ENCODE results near the gene NXPE4.

The NXPE4 gene

DNA sequence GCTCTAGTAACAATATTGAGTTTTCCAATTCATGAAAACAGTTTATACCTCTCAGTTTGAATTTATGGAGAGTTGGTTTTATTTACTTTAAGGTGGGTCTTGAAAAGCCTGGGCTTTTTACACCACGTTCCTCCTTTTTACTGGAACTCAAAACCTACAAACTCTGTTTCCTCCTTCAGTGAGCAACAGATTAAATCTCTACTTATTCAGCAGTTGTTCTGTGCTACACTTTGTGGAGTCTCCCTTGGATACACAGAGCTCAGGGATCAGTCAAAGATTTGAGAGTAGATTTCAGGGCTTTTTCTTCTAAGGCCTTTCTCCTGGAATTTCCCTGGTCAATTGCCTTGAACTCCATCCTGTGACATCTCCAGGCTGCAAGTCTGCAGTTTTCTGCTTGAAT is 39.5 kb downstream of the NXPE4 start:
- H3K27ac ChIP-seq (ENCODE audit: low read depth, low read length), result no peak overlapping the region
- no peaks in the 10 kb centered on the region for H3K9me3 ChIP-seq (ENCODE audit: control insufficient read depth, insufficient read depth, low read length)
- H3K4me1 ChIP-seq (ENCODE audit: control insufficient read depth, low read length), result no peaks in the 10 kb centered on the region
- H3K79me2 ChIP-seq (ENCODE audit: control insufficient read depth, low read length), result no peaks in the 10 kb centered on the region
- H3K9me2 ChIP-seq (replicated peaks; ENCODE audit: control insufficient read depth, low read length), result no peaks in the 10 kb centered on the region
- no peaks in the 10 kb centered on the region for H3K36me3 ChIP-seq (ENCODE audit: control insufficient read depth, low read length)
- no peaks in the 10 kb centered on the region for H4K20me1 ChIP-seq (ENCODE audit: control insufficient read depth, insufficient read depth, low read depth, low read length)
- no peaks in the 10 kb centered on the region for H3K27me3 ChIP-seq (ENCODE audit: control insufficient read depth, low read length)
- H3K4me2 ChIP-seq (ENCODE audit: low read length), result no peak overlapping the region
- no peaks in the 10 kb centered on the region for H3F3A ChIP-seq (ENCODE audit: control insufficient read depth, insufficient read depth)
- H3K4me3 ChIP-seq (ENCODE audit: low read length), result no peak overlapping the region
- TF ChIP-seq, protein P1, sequence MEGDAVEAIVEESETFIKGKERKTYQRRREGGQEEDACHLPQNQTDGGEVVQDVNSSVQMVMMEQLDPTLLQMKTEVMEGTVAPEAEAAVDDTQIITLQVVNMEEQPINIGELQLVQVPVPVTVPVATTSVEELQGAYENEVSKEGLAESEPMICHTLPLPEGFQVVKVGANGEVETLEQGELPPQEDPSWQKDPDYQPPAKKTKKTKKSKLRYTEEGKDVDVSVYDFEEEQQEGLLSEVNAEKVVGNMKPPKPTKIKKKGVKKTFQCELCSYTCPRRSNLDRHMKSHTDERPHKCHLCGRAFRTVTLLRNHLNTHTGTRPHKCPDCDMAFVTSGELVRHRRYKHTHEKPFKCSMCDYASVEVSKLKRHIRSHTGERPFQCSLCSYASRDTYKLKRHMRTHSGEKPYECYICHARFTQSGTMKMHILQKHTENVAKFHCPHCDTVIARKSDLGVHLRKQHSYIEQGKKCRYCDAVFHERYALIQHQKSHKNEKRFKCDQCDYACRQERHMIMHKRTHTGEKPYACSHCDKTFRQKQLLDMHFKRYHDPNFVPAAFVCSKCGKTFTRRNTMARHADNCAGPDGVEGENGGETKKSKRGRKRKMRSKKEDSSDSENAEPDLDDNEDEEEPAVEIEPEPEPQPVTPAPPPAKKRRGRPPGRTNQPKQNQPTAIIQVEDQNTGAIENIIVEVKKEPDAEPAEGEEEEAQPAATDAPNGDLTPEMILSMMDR (IDR thresholded peaks at IDR 0.05; ENCODE audit: low read depth, low read length, poor library complexity, severe bottlenecking), result no peak
- no peak for TF ChIP-seq EZH2phosphoT487 (IDR thresholded peaks at IDR 0.05; ENCODE audit: borderline replicate concordance, low read length)

DNA sequence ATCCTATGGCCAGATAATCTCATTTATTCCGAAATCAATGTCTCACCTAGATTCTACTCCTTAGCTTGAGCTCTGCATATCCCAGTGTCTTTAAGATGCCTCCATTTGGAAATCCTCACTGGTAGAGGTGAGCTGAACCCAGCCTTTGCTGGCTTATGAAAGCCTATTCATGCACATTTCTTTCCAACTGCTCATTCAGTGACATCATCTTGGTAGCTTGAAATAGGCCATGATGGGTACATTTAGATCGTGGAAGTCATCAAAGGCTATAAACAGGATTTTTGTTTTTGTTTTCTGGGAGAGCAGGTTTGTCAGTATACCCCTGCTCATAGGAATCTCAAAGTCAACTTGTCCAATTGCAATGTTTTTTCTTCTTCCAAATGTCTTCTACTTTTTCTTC is 41.9 kb downstream of the NXPE4 start:
- no peak overlapping the region for H3K4me3 ChIP-seq (ENCODE audit: low read length)

DNA sequence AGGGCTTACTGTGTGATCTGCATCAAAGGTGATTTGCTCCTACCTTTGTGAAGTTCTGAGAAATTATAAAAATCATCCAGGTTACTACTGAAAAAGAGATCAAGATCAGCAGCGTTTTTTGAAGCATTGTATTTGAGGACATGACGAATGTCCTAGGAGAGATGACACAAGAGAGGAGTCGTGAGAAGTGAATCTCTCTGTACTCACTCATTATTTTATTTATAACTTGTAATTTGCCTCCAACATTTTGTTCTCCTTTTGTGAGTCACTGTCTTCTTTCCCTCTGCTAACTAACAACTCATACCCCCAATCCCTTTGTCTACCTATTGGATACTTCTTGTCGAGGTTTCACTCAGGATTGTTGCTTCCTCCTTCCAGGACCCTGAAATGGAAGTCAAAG is 44.5 kb downstream of the NXPE4 start:
- TF ChIP-seq EZH2phosphoT487 (IDR thresholded peaks at IDR 0.05; ENCODE audit: borderline replicate concordance, low read length), result no peak
- TF ChIP-seq, protein P1 (IDR thresholded peaks at IDR 0.05; ENCODE audit: low read depth, low read length, poor library complexity, severe bottlenecking), result no peak
- no peak overlapping the region for H3K4me2 ChIP-seq (ENCODE audit: low read length)
- no peaks in the 10 kb centered on the region for H4K20me1 ChIP-seq (ENCODE audit: control insufficient read depth, insufficient read depth, low read depth, low read length)
- H3K27me3 ChIP-seq (ENCODE audit: control insufficient read depth, low read length), result no peaks in the 10 kb centered on the region; the same call in 1 of the 2 replicates
- H3K27ac ChIP-seq (ENCODE audit: low read depth, low read length), result no peak overlapping the region
- no peaks in the 10 kb centered on the region for H3F3A ChIP-seq (ENCODE audit: control insufficient read depth, insufficient read depth)
- H3K4me3 ChIP-seq (ENCODE audit: low read length), result no peak overlapping the region
- no peaks in the 10 kb centered on the region for H3K36me3 ChIP-seq (ENCODE audit: control insufficient read depth, low read length)
- no peaks in the 10 kb centered on the region for H3K9me3 ChIP-seq (ENCODE audit: control insufficient read depth, insufficient read depth, low read length)
- H3K9me2 ChIP-seq (replicated peaks; ENCODE audit: control insufficient read depth, low read length), result no peaks in the 10 kb centered on the region
- H3K4me1 ChIP-seq (ENCODE audit: control insufficient read depth, low read length), result no peaks in the 10 kb centered on the region
- no peaks in the 10 kb centered on the region for H3K79me2 ChIP-seq (ENCODE audit: control insufficient read depth, low read length)

More for the DNA sequence above, 41.9 kb downstream of the NXPE4 start:
- no peaks in the 10 kb centered on the region for H3K36me3 ChIP-seq (ENCODE audit: control insufficient read depth, low read length)
- H3K27me3 ChIP-seq (ENCODE audit: control insufficient read depth, low read length), result no peaks in the 10 kb centered on the region; the same call in 1 of the 2 replicates
- no peaks in the 10 kb centered on the region for H3K79me2 ChIP-seq (ENCODE audit: control insufficient read depth, low read length)
- H4K20me1 ChIP-seq (ENCODE audit: control insufficient read depth, insufficient read depth, low read depth, low read length), result no peaks in the 10 kb centered on the region
- H3K9me2 ChIP-seq (replicated peaks; ENCODE audit: control insufficient read depth, low read length), result no peaks in the 10 kb centered on the region
- no peak overlapping the region for H3K4me2 ChIP-seq (ENCODE audit: low read length)
- TF ChIP-seq, protein P1 (IDR thresholded peaks at IDR 0.05; ENCODE audit: low read depth, low read length, poor library complexity, severe bottlenecking), result no peak
- TF ChIP-seq EZH2phosphoT487 (IDR thresholded peaks at IDR 0.05; ENCODE audit: borderline replicate concordance, low read length), result no peak
- H3K4me1 ChIP-seq (ENCODE audit: control insufficient read depth, low read length), result no peaks in the 10 kb centered on the region
- no peak overlapping the region for H3K27ac ChIP-seq (ENCODE audit: low read depth, low read length)
- no peaks in the 10 kb centered on the region for H3F3A ChIP-seq (ENCODE audit: control insufficient read depth, insufficient read depth)
- no peaks in the 10 kb centered on the region for H3K9me3 ChIP-seq (ENCODE audit: control insufficient read depth, insufficient read depth, low read length)
